B cell (primary cell): ENCODE data around the gene KIF4B. TPM values are rescaled to one million over a fixed set of nuclear protein-coding genes. Genes with fewer than 3 reads are reported as not detected.

ENCODE experiments used
- ATAC-seq: fragments of 200-7000 bp; cut with Tn5 transposase; one replicate; pipeline ENCODE4 v1.10.0; 2021; ENCODE audit warnings: low read depth, mild to moderate bottlenecking, moderate number of reproducible peaks, moderate library complexity
- CTCF ChIA-PET: fragments of 350-600 bp; sonication (Branson Sonifier 250); formaldehyde crosslinking; loops from one replicate; lab custom pipeline; 2021; ENCODE audit warnings: antibody characterized with exemption, inconsistent platforms; lab: Charles Lee
- POLR2A ChIA-PET: fragments of 350-600 bp; sonication (Branson Sonifier 250); formaldehyde crosslinking; loops from one replicate; lab custom pipeline; 2021; ENCODE audit warnings: antibody characterized with exemption; lab: Charles Lee
- DNase-seq: peaks from one replicate; pipeline ENCODE4 v3.0.0; 2013
- H2AFZ ChIP-seq: 2 replicates; pipeline ENCODE4 v1.6.1; 2012; ENCODE audit warnings: mild to moderate bottlenecking, low read depth, low read length; ENCODE audit not compliant: insufficient read depth, poor library complexity, severe bottlenecking
- H3K27ac ChIP-seq, 2 donors: 1 replicate in 1 of 2; 2 replicates in 1 of 2; pipeline ENCODE4 v1.5.1; 2012 to 2013; ENCODE audit warnings: low read length in 2 of 2, mild to moderate bottlenecking in 2 of 2, moderate library complexity in 1 of 2
- H3K27me3 ChIP-seq, 4 experiments: fragments of 200-600 bp in 1 of 4; sonication (generic) in 1 of 4; replicated peaks in 1 of 4; 1 replicate in 2 of 4; 2 replicates in 2 of 4; pipeline versions ENCODE4 v1.6.1 to v1.7.0; 2013 to 2016; ENCODE audit warnings: low read length in 3 of 4, mild to moderate bottlenecking in 2 of 4, mixed read lengths in 1 of 4, moderate library complexity in 1 of 4; ENCODE audit not compliant: insufficient read depth in 4 of 4, control insufficient read depth in 3 of 4; ENCODE audit errors: control extremely low read depth in 1 of 4
- H3K36me3 ChIP-seq, 2 experiments: replicated peaks in 1 of 2; 1 replicate in 1 of 2; 2 replicates in 1 of 2; pipeline versions ENCODE4 v1.6.1 to v1.7.1; 2013; ENCODE audit warnings: low read length in 1 of 2; ENCODE audit not compliant: insufficient read depth in 2 of 2, control insufficient read depth in 1 of 2; ENCODE audit errors: control extremely low read depth in 1 of 2, extremely low read depth in 1 of 2
- H3K4me1 ChIP-seq, 2 donors: fragments of 200-600 bp in 1 of 2; sonication (generic) in 1 of 2; 1 replicate in 1 of 2; 2 replicates in 1 of 2; pipeline versions ENCODE4 v1.5.1 to v1.6.1; 2013 to 2017; ENCODE audit warnings: low read length in 2 of 2; ENCODE audit not compliant: control insufficient read depth in 2 of 2, insufficient read depth in 2 of 2
- H3K4me2 ChIP-seq: replicated peaks from 2 replicates; pipeline ENCODE3; 2012; ENCODE audit warnings: mild to moderate bottlenecking, low read depth, low read length; ENCODE audit not compliant: poor library complexity, severe bottlenecking
- H3K4me3 ChIP-seq, 5 experiments: fragments of 200-600 bp in 1 of 5; sonication (generic) in 1 of 5; 1 replicate in 3 of 5; 2 replicates in 2 of 5; pipeline versions ENCODE4 v1.5.1 to v1.7.0; 2011 to 2016; ENCODE audit warnings: low read length in 4 of 5, mild to moderate bottlenecking in 4 of 5, low read depth in 2 of 5, control low read depth in 1 of 5, moderate library complexity in 1 of 5; ENCODE audit not compliant: insufficient read depth in 1 of 5; ENCODE audit errors: control extremely low read depth in 1 of 5, extremely low read depth in 1 of 5
- H3K79me2 ChIP-seq: fragments of 200-600 bp; sonication (generic); one replicate; pipeline ENCODE4 v1.6.0; 2016; ENCODE audit warnings: low read length; ENCODE audit not compliant: control insufficient read depth, insufficient read depth
- H3K9ac ChIP-seq: fragments of 200-600 bp; sonication (generic); 2 replicates; pipeline ENCODE4 v1.6.1; 2017; ENCODE audit warnings: mild to moderate bottlenecking, low read length, moderate library complexity
- H3K9me3 ChIP-seq, 3 donors: one replicate each; pipeline versions ENCODE4 v1.6.1 to v1.7.1; 2013; ENCODE audit warnings: low read length in 2 of 3; ENCODE audit not compliant: control insufficient read depth in 2 of 3, insufficient read depth in 1 of 3; ENCODE audit errors: control extremely low read depth in 1 of 3
- H4K20me1 ChIP-seq: 2 replicates; pipeline ENCODE4 v1.6.0; 2012; ENCODE audit warnings: mild to moderate bottlenecking, low read length; ENCODE audit not compliant: insufficient read depth, control insufficient read depth, poor library complexity, severe bottlenecking
- H3K27ac Mint-ChIP-seq: one replicate; pipeline ENCODE4 v1.8.0; 2021; ENCODE audit warnings: mixed read lengths
- H3K27me3 Mint-ChIP-seq: one replicate; pipeline ENCODE4 v1.8.0; 2021; ENCODE audit warnings: mixed read lengths
- H3K4me1 Mint-ChIP-seq: one replicate; pipeline ENCODE4 v1.8.0; 2021; ENCODE audit warnings: mixed read lengths
- H3K4me3 Mint-ChIP-seq: one replicate; pipeline ENCODE4 v1.8.0; 2021; ENCODE audit warnings: mixed read lengths
- H3K9me3 Mint-ChIP-seq: one replicate; pipeline ENCODE4 v1.8.0; 2022; ENCODE audit warnings: mixed read lengths; ENCODE audit not compliant: insufficient read depth
- CTCF ChIP-seq: fragments of 200-600 bp; IDR thresholded peaks from one replicate; pipeline ENCODE4 v1.8.0; 2022; ENCODE audit warnings: antibody characterized with exemption, mild to moderate bottlenecking
- EZH2 ChIP-seq: IDR thresholded peaks from 2 replicates; pipeline ENCODE4 v1.6.1; 2012; ENCODE audit warnings: borderline replicate concordance, low read depth, mild to moderate bottlenecking, moderate library complexity, low read length; ENCODE audit not compliant: insufficient read depth, poor library complexity, severe bottlenecking
- WGBS: methylation state at CpG from one replicate; pipeline ENCODE4 v1.1.5; 2013; ENCODE audit warnings: missing lambda C conversion rate; ENCODE audit not compliant: insufficient coverage; 5-methylcytosine and 5-hydroxymethylcytosine counted together
- intact Hi-C: fragments of 100-400 bp; cut with micrococcal nuclease; formaldehyde crosslinking; loops from one replicate; pipeline ENCODE4 v1.10.0; 2022
- polyA plus RNA-seq: library from polyadenylated mRNA; depleted of rRNA; stranded (reverse); fragments of >200 nt; gene quantifications from 2 replicates; pipeline ENCODE4 v1.2.3, GENCODE V29; 2012
- total RNA-seq, 2 donors: library from RNA; stranded (reverse); fragments of 120-200 nt in 1 of 2; gene quantifications; 1 replicate in 1 of 2; 2 replicates in 1 of 2; pipeline versions ENCODE4 v1.2.3 to v1.2.4, GENCODE V29; 2013 to 2022

The KIF4B gene
- total and polyA plus RNA-seq, 2 donors (not counting 1 experiment from before 2014, with no cell fraction given): not detected

GRCh38 chr5:155025895-155026294 is 12.3 kb downstream of the KIF4B start:
- Mint-ChIP-seq H3K27ac (no peak overlapping the region), H3K27me3 (peaks cover 22% of the 10 kb centered on the region), H3K4me3 (no peak overlapping the region), H3K4me1 (no peaks in the 10 kb centered on the region), H3K9me3 (peaks cover 4% of the 10 kb centered on the region)
- Histone ChIP-seq H3K4me2 (no peak overlapping the region), H4K20me1 (no peaks in the 10 kb centered on the region), H3K36me3 (no peaks in the 10 kb centered on the region), H3K9ac (no peak overlapping the region), H3K4me1 (no peaks in the 10 kb centered on the region), H3K4me3 (no peak overlapping the region), H3K27me3 (no peaks in the 10 kb centered on the region), H3K9me3 (peaks cover 0 to 13% (median 2%) of the 10 kb centered on the region in 3 donors), H3K27ac (no peak overlapping the region), H3K79me2 (no peaks in the 10 kb centered on the region), H2AFZ (no peak overlapping the region)
- TF ChIP-seq CTCF (no peak), EZH2 (no peak)
- no CpG with 5 or more reads among the region's 2 CpGs for WGBS
- CTCF ChIA-PET: no interaction called here
- DNase-seq (no peak), ATAC-seq (no peak)
- intact Hi-C loops: no loop called here
- POLR2A ChIA-PET: no interaction called here

GRCh38 chr5:155027993-155028629 is 14.6 kb downstream of the KIF4B start:
- no peaks in the 10 kb centered on the region for H3K36me3 ChIP-seq
- ChIA-PET CTCF (no interaction called here), POLR2A (no interaction called here)
- H3K27me3 ChIP-seq: no peaks in the 10 kb centered on the region
- H3K4me3 Mint-ChIP-seq: no peak overlapping the region
- H3K27ac ChIP-seq: no peak overlapping the region
- intact Hi-C loops: no loop called here
- H3K9me3 Mint-ChIP-seq: peaks cover 4% of the 10 kb centered on the region
- ATAC-seq (no peak), DNase-seq (no peak)
- WGBS: 0% methylated on average over 1 of the region's 1 CpG
- H3K9ac ChIP-seq: no peak overlapping the region
- H3K4me2 ChIP-seq: no peak overlapping the region
- H3K4me3 ChIP-seq: no peak overlapping the region
- no peak overlapping the region for H2AFZ ChIP-seq
- no peaks in the 10 kb centered on the region for H3K79me2 ChIP-seq
- no peaks in the 10 kb centered on the region for H3K4me1 Mint-ChIP-seq
- peaks cover 22% of the 10 kb centered on the region for H3K27me3 Mint-ChIP-seq
- H4K20me1 ChIP-seq: no peaks in the 10 kb centered on the region
- TF ChIP-seq CTCF (no peak), EZH2 (no peak)
- peaks cover 0 to 13% (median 2%) of the 10 kb centered on the region in 3 donors for H3K9me3 ChIP-seq
- no peaks in the 10 kb centered on the region for H3K4me1 ChIP-seq
- H3K27ac Mint-ChIP-seq: no peak overlapping the region
